Neural progenitor cell (in vitro differentiated cells): Measurements from ENCODE around the gene GALR2. TPM values are rescaled to one million over a fixed set of nuclear protein-coding genes. Genes with fewer than 3 reads are reported as not detected.

Experiments
- DNase-seq: peaks from one replicate; pipeline ENCODE4 v3.0.0-alpha.2; 2016; ENCODE audit warnings: low spot score
- H2AFZ ChIP-seq: fragments of 200-600 bp; sonication (generic); replicated peaks from 2 replicates; pipeline ENCODE4 v1.6.1; 2016; ENCODE audit warnings: antibody characterized with exemption
- H3F3A ChIP-seq: fragments of 200-600 bp; sonication (generic); 2 replicates; pipeline ENCODE4 v1.6.1; 2016; ENCODE audit warnings: antibody characterized with exemption, low read depth
- H3K27ac ChIP-seq: fragments of 200-600 bp; sonication (generic); 2 replicates; pipeline ENCODE4 v1.5.1; 2016; ENCODE audit warnings: mild to moderate bottlenecking
- H3K27me3 ChIP-seq: fragments of 200-600 bp; sonication (generic); 2 replicates; pipeline ENCODE4 v1.6.1; 2016; ENCODE audit warnings: mild to moderate bottlenecking, moderate library complexity
- H3K36me3 ChIP-seq: fragments of 200-600 bp; sonication (generic); 2 replicates; pipeline ENCODE4 v1.5.1; 2016
- H3K4me1 ChIP-seq: fragments of 200-600 bp; sonication (generic); 2 replicates; pipeline ENCODE4 v1.6.1; 2016; ENCODE audit warnings: mixed run types
- H3K4me2 ChIP-seq: fragments of 200-600 bp; sonication (generic); 2 replicates; pipeline ENCODE4 v1.6.1; 2016
- H3K4me3 ChIP-seq: fragments of 200-600 bp; sonication (generic); 2 replicates; pipeline ENCODE4 v1.5.1; 2016
- H3K79me2 ChIP-seq: fragments of 200-600 bp; sonication (generic); 2 replicates; pipeline ENCODE4 v1.6.1; 2016; ENCODE audit warnings: low read depth
- H3K9ac ChIP-seq: fragments of 200-600 bp; sonication (generic); 2 replicates; pipeline ENCODE4 v1.6.1; 2016
- H3K9me3 ChIP-seq: fragments of 200-600 bp; sonication (generic); 2 replicates; pipeline ENCODE4 v1.5.1; 2016; ENCODE audit warnings: low read depth
- H4K20me1 ChIP-seq: fragments of 200-600 bp; sonication (generic); 2 replicates; pipeline ENCODE4 v1.6.1; 2016; ENCODE audit warnings: low read depth
- H3K27ac Mint-ChIP-seq: 3 replicates; pipeline ENCODE4 v1.8.0; 2021; ENCODE audit warnings: mixed read lengths
- H3K27me3 Mint-ChIP-seq: 2 replicates; pipeline ENCODE4 v1.8.0; 2022; ENCODE audit warnings: low read depth, mild to moderate bottlenecking, inconsistent platforms, moderate library complexity, mixed read lengths; ENCODE audit not compliant: insufficient read depth
- H3K36me3 Mint-ChIP-seq: 3 replicates; pipeline ENCODE4 v1.8.0; 2021; ENCODE audit warnings: mixed read lengths
- H3K4me1 Mint-ChIP-seq: 3 replicates; pipeline ENCODE4 v1.8.0; 2021; ENCODE audit warnings: mixed read lengths
- H3K4me3 Mint-ChIP-seq: 3 replicates; pipeline ENCODE4 v1.8.0; 2021; ENCODE audit warnings: mild to moderate bottlenecking, moderate library complexity, mixed read lengths
- H3K9me3 Mint-ChIP-seq: 3 replicates; pipeline ENCODE4 v1.8.0; 2020; ENCODE audit warnings: mixed read lengths
- CTCF ChIP-seq: fragments of 200-600 bp; sonication (generic); IDR thresholded peaks from 2 replicates; pipeline ENCODE4 v1.5.1; 2017; ENCODE audit warnings: antibody characterized with exemption, mild to moderate bottlenecking
- EZH2 ChIP-seq: fragments of 200-600 bp; sonication (generic); IDR thresholded peaks from 2 replicates; pipeline ENCODE4 v1.6.1; 2017; ENCODE audit warnings: antibody characterized with exemption, mild to moderate bottlenecking, moderate library complexity
- EZH2phosphoT487 ChIP-seq: fragments of 200-600 bp; sonication (generic); IDR thresholded peaks from 2 replicates; pipeline ENCODE4 v1.6.1; 2017; ENCODE audit warnings: antibody characterized with exemption
- total RNA-seq: library from RNA; depleted of rRNA; stranded (reverse); fragments of >200 nt; gene quantifications from 2 replicates; pipeline ENCODE4 v1.2.3, GENCODE V29; 2015; ENCODE audit warnings: low replicate concordance

The GALR2 gene
- total RNA-seq, 1 donor from 2014 or later = not detected

- H3K27me3 ChIP-seq = no peaks in the 10 kb centered on the region
- Mint-ChIP-seq H3K27ac (peak overlapping the region; percentile 99), H3K4me1 (peaks cover 24% of the 10 kb centered on the region)
Measured at GRCh38 chr17:76102944-76103273, 28.3 kb downstream of the GALR2 start.

GRCh38 chr17:76103274-76104139 is 28.9 kb downstream of the GALR2 start, which contains the start of gene EXOC7:
TSS of gene EXOC7 (minus strand) at chr17:76103787. CDS start at chr17:76103692, 95 bp downstream.
- H3K4me1 Mint-ChIP-seq = peaks cover 24% of the 10 kb centered on the region
- peak within 1 kb of the TSS; percentile 95 for H3K4me2 ChIP-seq
- peak within 1 kb of the TSS; percentile 99 for H2AFZ ChIP-seq
- DNase-seq = peak; percentile 97
- H3K9me3 ChIP-seq = no peaks in the 10 kb centered on the region
- H3K4me1 ChIP-seq = peaks cover 12% of the 10 kb centered on the region
- no peaks in the 10 kb centered on the region for H3K9me3 Mint-ChIP-seq
- H3K9ac ChIP-seq = peak within 1 kb of the TSS; percentile 65
- H3K79me2 ChIP-seq = peaks cover 19% of the 10 kb centered on the region
- H3K4me3 Mint-ChIP-seq = peak within 1 kb of the TSS; percentile 97
- H3K27ac Mint-ChIP-seq = peak within 1 kb of the TSS; percentile 99
- H3K36me3 Mint-ChIP-seq = peaks cover 16% of the 10 kb centered on the region
- peaks cover 8% of the 10 kb centered on the region for H3K27me3 Mint-ChIP-seq
- TF ChIP-seq CTCF (no peak), EZH2 (peak; percentile 38)
- H3K4me3 ChIP-seq = peak within 1 kb of the TSS; percentile 99
- H3K36me3 ChIP-seq = peaks cover 9% of the 10 kb centered on the region
- H4K20me1 ChIP-seq = no peaks in the 10 kb centered on the region
- H3K27ac ChIP-seq = peak within 1 kb of the TSS; percentile 19
- H3K27me3 ChIP-seq = no peaks in the 10 kb centered on the region
- peaks cover 25% of the 10 kb centered on the region for H3F3A ChIP-seq

More at GRCh38 chr17:76102944-76103273, 28.3 kb downstream of the GALR2 start:
- Histone ChIP-seq H3K79me2 (peaks cover 19% of the 10 kb centered on the region), H3K9ac (peak overlapping the region; percentile 65), H4K20me1 (no peaks in the 10 kb centered on the region), H3K4me1 (peaks cover 12% of the 10 kb centered on the region), H3K4me2 (peak overlapping the region; percentile 95), H3K27ac (no peak overlapping the region), H3K4me3 (peak overlapping the region; percentile 99), H3K9me3 (no peaks in the 10 kb centered on the region), H3K36me3 (peaks cover 9% of the 10 kb centered on the region), H3F3A (peaks cover 25% of the 10 kb centered on the region), H2AFZ (peak overlapping the region; percentile 99)
- H3K27me3 Mint-ChIP-seq = peaks cover 8% of the 10 kb centered on the region
- peaks cover 18% of the 10 kb centered on the region for H3K36me3 Mint-ChIP-seq
- H3K4me3 Mint-ChIP-seq = peak overlapping the region; percentile 97
- no peaks in the 10 kb centered on the region for H3K9me3 Mint-ChIP-seq
- DNase-seq = no peak
- TF ChIP-seq EZH2phosphoT487 = no peak
- no peak for TF ChIP-seq EZH2
- TF ChIP-seq CTCF = no peak

- no peak overlapping the region for H3K9ac ChIP-seq
- TF ChIP-seq EZH2 (no peak), CTCF (no peak), EZH2phosphoT487 (no peak)
- DNase-seq = no peak
- no peaks in the 10 kb centered on the region for H4K20me1 ChIP-seq
- no peaks in the 10 kb centered on the region for H3K9me3 Mint-ChIP-seq
- peaks cover 25% of the 10 kb centered on the region for H3F3A ChIP-seq
- H3K36me3 Mint-ChIP-seq = peaks cover 13% of the 10 kb centered on the region
- peak overlapping the region; percentile 99 for H3K4me3 ChIP-seq
- H3K4me3 Mint-ChIP-seq = peak overlapping the region; percentile 97
- H3K9me3 ChIP-seq = no peaks in the 10 kb centered on the region
- H3K27me3 Mint-ChIP-seq = peaks cover 8% of the 10 kb centered on the region
- peak overlapping the region; percentile 17 for H3K27ac Mint-ChIP-seq
- peaks cover 9% of the 10 kb centered on the region for H3K36me3 ChIP-seq
- peak overlapping the region; percentile 95 for H3K4me2 ChIP-seq
- peaks cover 12% of the 10 kb centered on the region for H3K4me1 ChIP-seq
- no peaks in the 10 kb centered on the region for H3K27me3 ChIP-seq
- peak overlapping the region; percentile 99 for H2AFZ ChIP-seq
- peaks cover 19% of the 10 kb centered on the region for H3K79me2 ChIP-seq
- peaks cover 24% of the 10 kb centered on the region for H3K4me1 Mint-ChIP-seq
- no peak overlapping the region for H3K27ac ChIP-seq
Measured at GRCh38 chr17:76104140-76104895, 29.7 kb downstream of the GALR2 start.
